ENCODE results near the gene EGFLAM. TPM values are rescaled to one million over a fixed set of nuclear protein-coding genes. Genes with fewer than 3 reads are reported as not detected.

Gene EGFLAM
- total and polyA plus RNA-seq, 2 experiments from 2014 or later, result 6.5 to 9.0 TPM

- Histone ChIP-seq H3K9me2 (replicated peaks; ENCODE audit: insufficient read depth) (no peaks in the 10 kb centered on the region), H2AFZ (no peak overlapping the region), H3K9me3 (ENCODE audit: low read depth) (peaks cover 6% of the 10 kb centered on the region), H3K27me3 (peaks cover 10% of the 10 kb centered on the region), H3K79me2 (no peaks in the 10 kb centered on the region), H3K27ac (no peak overlapping the region), H3K4me1 (ENCODE audit: insufficient read depth) (no peaks in the 10 kb centered on the region), H4K20me1 (ENCODE audit: insufficient read depth, poor library complexity, severe bottlenecking) (no peaks in the 10 kb centered on the region), H3K4me2 (no peak overlapping the region), H3K4me3 (no peak overlapping the region), H3K36me3 (replicated peaks; ENCODE audit: insufficient read depth, low read depth) (no peaks in the 10 kb centered on the region)
- no peak for DNase-seq (ENCODE audit: low spot score)
- WGBS (ENCODE audit: low lambda C conversion rate, missing lambda C conversion rate), result 81% methylated on average over 8 of the region's 8 CpGs
- TF ChIP-seq EZH2 (IDR thresholded peaks at IDR 0.05; ENCODE audit: borderline replicate concordance) (no peak), EZH2phosphoT487 (IDR thresholded peaks at IDR 0.05; ENCODE audit: low read depth, severe bottlenecking, unreplicated experiment) (no peak), CTCF (IDR thresholded peaks at IDR 0.05; ENCODE audit: poor library complexity) (no peak)
Measured at GRCh38 chr5:38250763-38251448, 7.5 kb upstream of the EGFLAM start.

- Histone ChIP-seq H3K27me3 (peaks cover 37% of the 10 kb centered on the region), H3K79me2 (no peaks in the 10 kb centered on the region), H3K27ac (no peak overlapping the region), H4K20me1 (ENCODE audit: insufficient read depth, poor library complexity, severe bottlenecking) (no peaks in the 10 kb centered on the region), H3K9me2 (replicated peaks; ENCODE audit: insufficient read depth) (no peaks in the 10 kb centered on the region), H3K36me3 (replicated peaks; ENCODE audit: insufficient read depth, low read depth) (no peaks in the 10 kb centered on the region), H3K4me2 (no peak overlapping the region), H3K4me1 (ENCODE audit: insufficient read depth) (peaks cover 12% of the 10 kb centered on the region), H3K9me3 (ENCODE audit: low read depth) (peaks cover 6% of the 10 kb centered on the region), H2AFZ (no peak overlapping the region), H3K4me3 (no peak overlapping the region)
- TF ChIP-seq EZH2 (IDR thresholded peaks at IDR 0.05; ENCODE audit: borderline replicate concordance), result no peak
- no peak for TF ChIP-seq EZH2phosphoT487 (IDR thresholded peaks at IDR 0.05; ENCODE audit: low read depth, severe bottlenecking, unreplicated experiment)
- TF ChIP-seq CTCF (IDR thresholded peaks at IDR 0.05; ENCODE audit: poor library complexity), result no peak
- no peak for DNase-seq (ENCODE audit: low spot score)
- 97% methylated on average over 1 of the region's 1 CpG for WGBS (ENCODE audit: low lambda C conversion rate, missing lambda C conversion rate)
Measured at GRCh38 chr5:38253759-38254158, 4.6 kb upstream of the EGFLAM start.

- peak overlapping the region; percentile 89 for H2AFZ ChIP-seq
- WGBS (ENCODE audit: low lambda C conversion rate, missing lambda C conversion rate), result 7% methylated on average over 32 of the region's 42 CpGs
Measured at GRCh38 chr5:38257308-38258041, 884 bp upstream of the EGFLAM start.

More at GRCh38 chr5:38257308-38258041, 884 bp upstream of the EGFLAM start:
- Histone ChIP-seq H3K9me2 (replicated peaks; ENCODE audit: insufficient read depth) (no peaks in the 10 kb centered on the region), H3K9me3 (ENCODE audit: low read depth) (peaks cover 6% of the 10 kb centered on the region), H3K36me3 (replicated peaks; ENCODE audit: insufficient read depth, low read depth) (no peaks in the 10 kb centered on the region), H3K4me3 (peak overlapping the region; percentile 88), H4K20me1 (ENCODE audit: insufficient read depth, poor library complexity, severe bottlenecking) (no peaks in the 10 kb centered on the region), H3K27ac (no peak overlapping the region), H3K27me3 (peaks cover 66% of the 10 kb centered on the region), H3K4me2 (peak overlapping the region; percentile 99), H3K4me1 (ENCODE audit: insufficient read depth) (peaks cover 12% of the 10 kb centered on the region), H3K79me2 (no peaks in the 10 kb centered on the region)
- TF ChIP-seq EZH2phosphoT487 (IDR thresholded peaks at IDR 0.05; ENCODE audit: low read depth, severe bottlenecking, unreplicated experiment), result peak; percentile 41
- TF ChIP-seq CTCF (IDR thresholded peaks at IDR 0.05; ENCODE audit: poor library complexity), result no peak
- peak; percentile 21 for TF ChIP-seq EZH2 (IDR thresholded peaks at IDR 0.05; ENCODE audit: borderline replicate concordance)
- DNase-seq (ENCODE audit: low spot score), result no peak
